Activated B cell treated with CpG ODN at 0.5 μM for 24 hours (primary cell): ENCODE results near the gene KSR2. TPM values are rescaled to one million over a fixed set of nuclear protein-coding genes. Genes with fewer than 3 reads are reported as not detected.

ENCODE experiments used
- ATAC-seq: fragments of 200-7000 bp; cut with Tn5 transposase; one replicate; pipeline ENCODE4 v1.10.0; 2021; ENCODE audit warnings: low read depth, mild to moderate bottlenecking, moderate library complexity
- CTCF ChIA-PET: fragments of 350-600 bp; sonication (Branson Sonifier 250); formaldehyde crosslinking; loops from one replicate; lab custom pipeline; 2021; ENCODE audit warnings: antibody characterized with exemption; lab: Charles Lee
- POLR2A ChIA-PET: fragments of 350-600 bp; sonication (Branson Sonifier 250); formaldehyde crosslinking; loops from one replicate; lab custom pipeline; 2021; ENCODE audit warnings: antibody characterized with exemption; lab: Charles Lee
- DNase-seq: peaks from one replicate; pipeline ENCODE4 v3.0.0; 2022
- H3K27ac Mint-ChIP-seq: one replicate; pipeline ENCODE4 v1.8.0; 2020; ENCODE audit warnings: mixed read lengths
- H3K27me3 Mint-ChIP-seq: one replicate; pipeline ENCODE4 v1.8.0; 2021; ENCODE audit warnings: mixed read lengths
- H3K36me3 Mint-ChIP-seq: one replicate; pipeline ENCODE4 v1.8.0; 2021; ENCODE audit warnings: low read depth, mixed read lengths
- H3K4me1 Mint-ChIP-seq: one replicate; pipeline ENCODE4 v1.8.0; 2021; ENCODE audit warnings: mixed read lengths
- H3K4me3 Mint-ChIP-seq: one replicate; pipeline ENCODE4 v1.8.0; 2020; ENCODE audit warnings: mild to moderate bottlenecking, mixed read lengths
- H3K9me3 Mint-ChIP-seq: one replicate; pipeline ENCODE4 v1.8.0; 2020; ENCODE audit warnings: mixed read lengths
- CTCF ChIP-seq: fragments of 200-600 bp; IDR thresholded peaks from one replicate; pipeline ENCODE4 v1.8.0; 2022; ENCODE audit warnings: antibody characterized with exemption, mild to moderate bottlenecking
- intact Hi-C: fragments of 100-400 bp; cut with micrococcal nuclease; formaldehyde crosslinking; loops from one replicate; pipeline ENCODE4 v1.15.1; 2024
- total RNA-seq: library from RNA; stranded (reverse); gene quantifications from 2 replicates; pipeline ENCODE4 v1.2.3, GENCODE V29; 2022

The KSR2 gene
- total RNA-seq, 1 donor from 2014 or later, result not detected

DNA sequence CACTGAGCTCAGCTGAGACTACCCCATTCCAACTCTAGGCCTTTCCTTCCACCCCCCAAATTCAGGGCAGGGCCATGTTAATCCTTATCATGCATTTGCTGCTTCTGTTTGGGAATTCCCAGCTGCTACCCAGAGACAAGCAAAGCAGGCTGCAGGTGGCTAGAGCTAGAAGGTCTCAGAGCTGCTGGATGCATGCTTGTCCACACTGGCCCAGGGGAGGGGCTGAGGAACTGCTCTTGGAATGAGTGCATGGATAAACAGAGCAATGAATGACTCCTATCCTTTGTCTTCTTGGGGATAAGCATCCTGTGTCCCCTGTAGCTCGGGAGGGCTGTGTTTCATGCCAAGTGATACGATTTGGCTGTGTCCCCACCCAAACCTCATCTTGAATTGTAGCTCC, 470.5 kb downstream of the KSR2 start:
- no peaks in the 10 kb centered on the region for H3K4me1 Mint-ChIP-seq
- ChIA-PET CTCF (no interaction called here), POLR2A (no interaction called here)
- no peak for DNase-seq
- intact Hi-C loops, result no loop called here
- no peak overlapping the region for H3K27ac Mint-ChIP-seq
- no peaks in the 10 kb centered on the region for H3K36me3 Mint-ChIP-seq
- H3K4me3 Mint-ChIP-seq, result no peak overlapping the region
- H3K9me3 Mint-ChIP-seq, result no peaks in the 10 kb centered on the region
- H3K27me3 Mint-ChIP-seq, result peaks cover 3% of the 10 kb centered on the region
- TF ChIP-seq CTCF, result no peak
- ATAC-seq, result no peak

DNA sequence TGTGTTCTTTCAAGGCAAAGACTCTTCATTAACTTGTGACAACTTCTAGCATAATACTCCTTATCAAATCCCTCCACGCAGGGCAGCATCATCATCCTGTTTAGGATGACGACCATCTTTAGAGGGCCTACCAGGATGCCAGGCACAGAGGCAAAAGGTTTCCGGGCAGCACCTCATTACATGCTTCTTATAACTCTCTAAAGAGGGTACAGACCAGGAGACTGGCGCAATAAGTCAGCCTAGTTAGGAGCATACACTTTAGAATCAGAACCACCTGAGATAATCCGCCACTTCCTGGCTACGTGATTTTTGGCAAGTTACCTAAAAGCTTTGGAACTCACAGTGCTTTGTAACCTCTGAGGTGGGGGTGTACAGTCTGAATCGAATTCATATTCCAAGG, 471.4 kb downstream of the KSR2 start:
- Mint-ChIP-seq H3K4me1 (no peaks in the 10 kb centered on the region), H3K36me3 (no peaks in the 10 kb centered on the region), H3K4me3 (no peak overlapping the region), H3K27me3 (peaks cover 3% of the 10 kb centered on the region), H3K27ac (no peak overlapping the region), H3K9me3 (no peaks in the 10 kb centered on the region)
- no peak for ATAC-seq
- ChIA-PET POLR2A (no interaction called here), CTCF (no interaction called here)
- no peak for DNase-seq
- intact Hi-C loops, result no loop called here
- TF ChIP-seq CTCF, result no peak

- CTCF ChIA-PET, result no interaction called here
- H3K9me3 Mint-ChIP-seq, result no peaks in the 10 kb centered on the region
- H3K4me3 Mint-ChIP-seq, result no peak overlapping the region
- intact Hi-C loops, result no loop called here
- no peak for DNase-seq
- ATAC-seq, result no peak
- H3K36me3 Mint-ChIP-seq, result no peaks in the 10 kb centered on the region
- POLR2A ChIA-PET, result no interaction called here
- no peaks in the 10 kb centered on the region for H3K27me3 Mint-ChIP-seq
- no peak for TF ChIP-seq CTCF
- H3K27ac Mint-ChIP-seq, result no peak overlapping the region
- H3K4me1 Mint-ChIP-seq, result no peaks in the 10 kb centered on the region
These were observed 473.7 kb downstream of the KSR2 start for GRCh38 chr12:117494833-117495655.

- H3K4me1 Mint-ChIP-seq, result no peaks in the 10 kb centered on the region
- no peaks in the 10 kb centered on the region for H3K9me3 Mint-ChIP-seq
- POLR2A ChIA-PET, result no interaction called here
- no peak overlapping the region for H3K27ac Mint-ChIP-seq
- H3K4me3 Mint-ChIP-seq, result no peak overlapping the region
- intact Hi-C loops, result no loop called here
- DNase-seq (no peak), ATAC-seq (no peak)
- no peak for TF ChIP-seq CTCF
- CTCF ChIA-PET, result no interaction called here
- no peaks in the 10 kb centered on the region for H3K36me3 Mint-ChIP-seq
- peaks cover 1% of the 10 kb centered on the region for H3K27me3 Mint-ChIP-seq
These were observed 477.1 kb downstream of the KSR2 start for GRCh38 chr12:117491711-117492110.

DNA sequence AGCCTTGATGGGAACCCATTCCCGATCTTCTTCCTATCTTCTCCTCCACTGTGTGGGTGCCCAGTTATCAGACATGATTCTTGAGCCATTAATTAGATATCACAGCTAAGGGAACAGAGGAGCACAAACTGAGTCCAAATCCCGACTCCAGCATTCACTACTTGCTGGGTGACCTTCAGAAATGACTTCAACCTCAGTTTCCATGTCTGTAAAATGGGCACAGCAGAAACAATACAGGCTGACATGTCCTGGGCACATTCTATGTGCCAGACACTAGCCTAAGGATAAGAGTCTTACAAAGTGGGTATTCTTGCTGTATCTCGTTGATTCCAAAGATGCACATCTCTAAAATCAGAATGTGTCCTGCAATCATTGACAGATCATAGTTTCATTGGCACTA, 478.7 kb downstream of the KSR2 start:
- no peaks in the 10 kb centered on the region for H3K4me1 Mint-ChIP-seq
- no peak overlapping the region for H3K4me3 Mint-ChIP-seq
- no peaks in the 10 kb centered on the region for H3K9me3 Mint-ChIP-seq
- H3K27me3 Mint-ChIP-seq, result peaks cover 1% of the 10 kb centered on the region
- ChIA-PET CTCF (no interaction called here), POLR2A (no interaction called here)
- no peak for ATAC-seq
- H3K36me3 Mint-ChIP-seq, result no peaks in the 10 kb centered on the region
- H3K27ac Mint-ChIP-seq, result no peak overlapping the region
- intact Hi-C loops, result no loop called here
- no peak for TF ChIP-seq CTCF
- no peak for DNase-seq
